ENCODE data around the gene FREY1. TPM values are rescaled to one million over a fixed set of nuclear protein-coding genes. Genes with fewer than 3 reads are reported as not detected.

FREY1 gene
- total RNA-seq, 1 donor from 2014 or later, result 0.40 TPM

DNA sequence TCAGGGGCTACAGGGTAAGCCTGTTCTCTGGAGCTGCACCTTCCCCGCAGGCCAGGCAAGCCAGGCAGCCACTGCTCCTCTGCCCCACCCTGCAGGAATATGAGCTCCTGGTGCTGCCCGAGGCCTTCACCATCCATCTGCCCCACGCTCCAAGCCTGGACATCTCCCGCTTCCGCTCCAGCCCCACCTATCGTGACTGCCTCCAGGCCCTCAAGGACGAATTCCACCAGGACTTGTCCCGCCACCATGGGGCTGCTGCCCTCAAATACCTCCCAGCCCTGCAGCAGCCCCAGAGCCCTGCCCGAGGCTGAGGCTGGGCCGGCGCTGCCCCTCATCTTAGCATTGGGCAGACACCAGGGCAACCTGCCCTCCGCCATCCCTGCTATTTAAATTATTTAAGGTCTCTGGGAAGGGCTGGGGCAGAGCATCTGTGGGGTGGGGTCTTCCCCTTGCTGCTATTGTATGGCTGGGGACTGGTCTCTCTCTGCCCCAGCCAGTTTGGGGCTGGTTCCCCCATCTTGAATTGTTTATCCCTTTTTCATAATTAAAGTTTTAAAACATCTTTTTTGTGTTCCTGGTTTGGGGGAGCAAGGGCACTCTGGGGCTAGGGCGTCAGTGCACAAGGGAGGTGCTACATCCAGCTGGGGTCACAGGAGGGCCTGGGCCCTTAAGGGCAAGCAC lies 21.6 kb upstream of the FREY1 start:
- DNase-seq (ENCODE audit: low read depth, low spot score), result no peak

DNA sequence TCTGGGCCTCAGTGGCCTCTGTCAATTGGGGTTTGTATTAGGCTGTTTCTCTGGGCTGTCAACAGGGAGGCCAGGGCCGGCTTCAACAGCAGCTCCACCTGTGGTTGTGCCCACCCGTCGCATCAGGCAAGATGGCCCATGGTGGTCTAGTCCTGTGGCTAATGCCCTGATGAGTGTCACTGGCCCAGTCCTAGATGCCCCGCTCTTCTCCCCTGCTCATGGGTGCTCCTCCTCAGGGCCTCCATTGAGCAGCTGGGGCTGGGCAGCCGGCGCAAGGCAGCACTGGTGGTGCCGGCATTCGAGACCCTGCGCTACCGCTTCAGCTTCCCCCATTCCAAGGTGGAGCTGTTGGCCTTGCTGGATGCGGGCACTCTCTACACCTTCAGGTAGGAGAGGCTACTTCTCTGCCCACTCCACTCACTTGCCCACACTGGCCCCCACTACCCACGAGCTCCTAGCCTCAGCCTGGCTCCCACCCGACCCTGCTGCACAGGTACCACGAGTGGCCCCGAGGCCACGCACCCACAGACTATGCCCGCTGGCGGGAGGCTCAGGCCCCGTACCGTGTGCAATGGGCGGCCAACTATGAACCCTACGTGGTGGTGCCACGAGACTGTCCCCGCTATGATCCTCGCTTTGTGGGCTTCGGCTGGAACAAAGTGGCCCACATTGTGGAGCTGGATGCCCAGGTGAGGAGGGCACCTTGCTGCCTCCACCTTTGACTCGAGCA lies 20.8 kb upstream of the FREY1 start:
- DNase-seq (ENCODE audit: low read depth, low spot score), result no peak

DNA sequence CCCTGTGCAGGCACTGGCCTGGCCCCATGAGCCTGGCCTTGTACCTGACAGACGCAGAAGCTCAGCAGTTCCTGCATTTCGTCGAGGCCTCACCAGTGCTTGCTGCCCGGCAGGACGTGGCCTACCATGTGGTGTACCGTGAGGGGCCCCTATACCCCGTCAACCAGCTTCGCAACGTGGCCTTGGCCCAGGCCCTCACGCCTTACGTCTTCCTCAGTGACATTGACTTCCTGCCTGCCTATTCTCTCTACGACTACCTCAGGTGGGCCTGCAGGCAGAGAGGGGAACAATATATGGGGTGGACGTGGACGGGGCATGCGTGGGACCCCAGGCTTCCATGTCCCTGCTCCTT lies 20.2 kb upstream of the FREY1 start:
- DNase-seq (ENCODE audit: low read depth, low spot score), result no peak

DNA sequence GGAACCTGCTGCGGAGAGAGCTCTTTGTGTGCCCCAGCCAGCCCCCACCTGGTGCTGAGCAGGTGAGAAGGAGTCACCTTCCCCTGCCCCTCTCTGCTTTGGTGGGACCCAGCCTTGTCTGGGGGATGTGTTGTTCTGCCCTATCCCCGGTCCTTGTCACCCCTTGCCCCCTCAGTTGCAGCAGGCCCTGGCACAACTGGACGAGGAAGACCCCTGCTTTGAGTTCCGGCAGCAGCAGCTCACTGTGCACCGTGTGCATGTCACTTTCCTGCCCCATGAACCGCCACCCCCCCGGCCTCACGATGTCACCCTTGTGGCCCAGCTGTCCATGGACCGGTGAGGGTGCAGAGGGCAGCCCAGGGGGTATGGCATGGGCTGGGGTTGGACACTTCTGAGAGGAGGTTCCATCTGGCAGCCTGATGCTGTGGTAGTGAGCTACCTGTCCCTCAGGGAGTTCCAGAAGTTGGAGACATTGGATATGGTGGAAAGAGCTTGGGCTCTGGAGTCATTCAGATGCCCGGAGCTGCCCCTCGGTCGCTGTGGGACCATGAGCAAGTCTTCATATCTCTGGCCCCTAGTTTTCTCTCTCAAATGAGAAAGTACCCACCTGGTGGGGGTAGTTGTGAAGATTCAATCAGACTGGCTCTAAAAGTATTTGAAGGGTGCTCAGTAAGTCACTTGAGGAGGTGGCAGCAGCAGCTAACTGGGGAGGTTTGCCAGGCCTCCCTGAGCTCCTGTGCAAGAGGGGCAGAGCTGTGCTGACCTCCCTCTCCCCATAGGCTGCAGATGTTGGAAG lies 19.7 kb upstream of the FREY1 start:
- no peak for DNase-seq (ENCODE audit: low read depth, low spot score)

DNA sequence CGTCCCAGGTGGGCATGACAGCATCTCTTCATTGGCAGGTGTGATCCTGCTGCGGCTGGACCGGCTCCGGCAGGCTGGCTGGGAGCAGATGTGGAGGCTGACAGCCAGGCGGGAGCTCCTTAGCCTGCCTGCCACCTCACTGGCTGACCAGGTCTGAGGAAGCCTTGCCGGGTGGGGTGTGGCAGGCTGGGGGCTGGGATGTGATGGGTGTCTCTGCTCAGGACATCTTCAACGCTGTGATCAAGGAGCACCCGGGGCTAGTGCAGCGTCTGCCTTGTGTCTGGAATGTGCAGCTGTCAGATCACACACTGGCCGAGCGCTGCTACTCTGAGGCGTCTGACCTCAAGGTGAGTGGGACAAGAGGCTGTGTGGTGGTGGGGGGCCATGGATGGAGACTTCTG lies 18.9 kb upstream of the FREY1 start:
- DNase-seq (ENCODE audit: low read depth, low spot score), result no peak

DNA sequence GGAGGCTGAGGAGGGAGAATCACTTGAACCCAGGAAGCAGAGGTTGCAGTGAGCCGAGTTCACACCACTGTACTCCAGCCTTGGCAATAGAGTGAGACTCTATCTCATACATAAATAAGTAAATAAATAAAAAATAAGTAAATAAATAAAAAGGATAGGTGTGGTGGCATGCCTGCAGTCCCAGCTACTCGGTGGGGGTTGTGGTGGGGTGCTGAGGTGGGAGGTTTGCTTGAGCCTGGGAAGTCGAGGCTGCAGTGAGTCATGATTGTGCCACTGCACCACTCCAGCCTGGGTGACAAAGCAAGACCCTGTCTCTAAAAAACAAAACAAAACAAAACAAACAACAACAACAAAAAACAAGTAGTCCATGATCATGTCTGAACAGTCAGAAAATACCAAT lies 18.5 kb upstream of the FREY1 start:
- no peak for DNase-seq (ENCODE audit: low read depth, low spot score)

DNA sequence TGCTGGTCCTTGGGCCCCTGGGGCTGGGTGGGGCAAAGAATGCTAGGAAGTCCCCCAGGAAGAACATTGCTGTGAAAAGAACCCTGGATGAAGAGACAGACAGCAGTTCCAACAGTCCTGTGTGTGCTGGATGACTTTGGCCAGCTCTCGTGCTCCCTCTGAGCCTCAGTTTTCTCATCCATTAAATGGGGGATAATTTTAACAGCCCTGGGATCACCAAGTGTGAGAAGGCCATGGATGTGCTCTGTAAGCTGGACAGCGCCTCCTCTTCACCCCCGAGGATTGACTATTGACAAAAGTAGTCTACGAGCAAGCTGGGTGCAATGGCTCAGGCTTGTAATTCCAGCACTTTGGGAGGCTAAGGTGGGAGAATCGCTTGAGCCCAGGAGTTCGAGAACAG lies 17.9 kb upstream of the FREY1 start:
- no peak for DNase-seq (ENCODE audit: low read depth, low spot score)

DNA sequence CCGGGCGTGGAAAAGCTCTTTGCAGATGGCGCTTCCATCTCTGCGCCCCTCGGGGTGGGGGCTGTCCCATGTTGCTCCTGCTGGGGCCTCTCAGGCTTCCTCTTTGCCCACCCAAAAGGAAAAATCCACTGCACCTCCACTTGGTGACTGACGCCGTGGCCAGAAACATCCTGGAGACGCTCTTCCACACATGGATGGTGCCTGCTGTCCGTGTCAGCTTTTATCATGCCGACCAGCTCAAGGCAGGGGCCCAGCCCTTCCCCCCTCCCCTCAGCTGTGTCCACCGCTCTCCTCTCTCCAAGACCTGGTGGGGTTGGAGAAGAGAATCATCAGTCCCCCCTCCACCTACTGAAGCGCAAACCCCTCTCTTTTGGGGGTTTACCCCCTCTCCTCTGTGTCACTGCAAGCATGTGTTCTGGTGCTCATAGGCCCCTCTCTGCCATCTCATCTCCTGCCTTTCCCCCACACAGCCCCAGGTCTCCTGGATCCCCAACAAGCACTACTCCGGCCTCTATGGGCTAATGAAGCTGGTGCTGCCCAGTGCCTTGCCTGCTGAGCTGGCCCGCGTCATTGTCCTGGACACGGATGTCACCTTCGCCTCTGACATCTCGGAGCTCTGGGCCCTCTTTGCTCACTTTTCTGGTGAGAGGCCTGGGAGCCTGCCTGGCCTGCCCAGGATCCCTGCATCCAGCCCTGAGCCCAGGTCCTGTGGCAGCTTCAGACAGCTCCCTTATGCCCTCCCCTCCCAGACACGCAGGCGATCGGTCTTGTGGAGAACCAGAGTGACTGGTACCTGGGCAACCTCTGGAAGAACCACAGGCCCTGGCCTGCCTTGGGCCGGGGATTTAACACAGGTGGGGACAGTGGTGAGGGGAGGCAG lies 17.2 kb upstream of the FREY1 start:
- no peak for DNase-seq (ENCODE audit: low read depth, low spot score)

DNA sequence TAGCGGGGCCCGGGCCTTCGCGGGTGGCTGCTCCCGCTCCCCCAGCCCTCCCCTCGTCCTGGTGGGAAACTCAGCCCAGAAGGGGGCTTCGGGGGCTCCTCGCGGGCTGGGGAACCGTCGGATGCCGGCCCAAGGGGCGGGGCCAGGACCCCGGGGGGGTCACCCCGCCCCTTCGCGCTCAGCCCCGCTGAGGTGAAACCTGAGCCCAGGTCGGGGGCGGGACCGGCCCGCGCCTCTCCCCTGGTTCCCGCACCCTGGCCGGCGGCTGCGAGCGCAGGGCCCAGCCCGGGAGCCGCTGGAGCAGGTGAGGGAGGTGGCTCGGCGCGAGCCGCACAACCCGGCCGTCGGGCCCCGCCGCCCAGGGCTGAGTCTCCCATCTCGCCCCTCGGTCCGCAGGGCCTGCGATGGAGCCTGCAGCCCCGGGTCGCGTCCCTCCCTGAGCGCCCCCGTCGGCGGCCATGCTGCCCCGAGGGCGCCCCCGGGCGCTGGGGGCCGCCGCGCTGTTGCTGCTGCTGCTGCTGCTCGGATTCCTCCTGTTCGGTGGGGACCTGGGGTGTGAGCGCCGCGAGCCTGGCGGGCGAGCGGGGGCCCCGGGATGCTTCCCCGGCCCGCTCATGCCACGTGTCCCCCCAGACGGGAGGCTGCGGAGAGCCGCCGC lies 15.5 kb upstream of the FREY1 start, which contains the start of gene LARGE2:
Gene LARGE2 (plus strand): TSS at position 232 of the 658 bp plus-strand sequence. CDS start 227 bp downstream, at position 459.
- DNase-seq (ENCODE audit: low read depth, low spot score), result no peak

DNA sequence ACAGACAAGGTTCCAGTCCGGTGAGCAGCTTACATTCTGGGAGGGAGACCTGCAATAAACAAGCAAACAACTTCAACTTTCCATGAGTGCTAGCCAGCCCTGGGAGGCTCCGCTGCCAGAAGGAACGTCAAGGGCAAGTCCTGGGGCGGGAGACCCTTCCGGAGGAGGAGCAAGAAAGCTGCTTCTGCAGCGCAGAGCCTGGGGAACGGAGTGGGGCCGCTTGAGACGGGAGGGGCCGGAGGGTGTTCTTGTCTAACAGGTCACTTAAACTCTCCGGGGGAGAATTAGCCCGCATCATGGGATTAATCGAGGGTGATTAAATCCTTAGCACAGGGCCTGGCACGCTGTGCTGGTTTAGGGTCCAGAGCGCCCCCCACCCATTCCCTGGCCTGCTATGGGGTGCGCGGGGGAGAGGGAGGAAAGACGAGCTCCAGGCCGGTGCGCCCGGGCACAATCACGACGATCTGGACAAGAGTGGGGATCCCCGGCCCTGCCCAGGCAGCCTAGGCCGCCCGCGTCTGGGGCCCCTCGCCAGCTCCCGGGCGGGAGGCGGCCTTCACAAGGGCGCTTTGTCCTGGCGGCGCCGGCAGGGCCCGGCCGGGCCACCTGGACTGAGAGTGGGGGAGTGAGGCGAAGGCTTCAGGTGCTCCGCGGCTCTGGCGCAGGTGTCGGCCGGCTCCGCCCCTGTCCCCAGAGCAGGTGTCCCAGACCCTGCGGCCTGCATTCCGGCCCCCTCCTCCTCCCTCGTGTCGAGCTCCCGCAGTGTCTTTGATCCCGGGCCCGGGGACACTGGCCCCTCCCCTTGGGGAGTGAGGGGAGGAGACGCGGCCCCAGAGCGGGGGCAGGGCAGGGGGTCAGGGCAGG lies 14.7 kb upstream of the FREY1 start:
- no peak for DNase-seq (ENCODE audit: low read depth, low spot score)

DNA sequence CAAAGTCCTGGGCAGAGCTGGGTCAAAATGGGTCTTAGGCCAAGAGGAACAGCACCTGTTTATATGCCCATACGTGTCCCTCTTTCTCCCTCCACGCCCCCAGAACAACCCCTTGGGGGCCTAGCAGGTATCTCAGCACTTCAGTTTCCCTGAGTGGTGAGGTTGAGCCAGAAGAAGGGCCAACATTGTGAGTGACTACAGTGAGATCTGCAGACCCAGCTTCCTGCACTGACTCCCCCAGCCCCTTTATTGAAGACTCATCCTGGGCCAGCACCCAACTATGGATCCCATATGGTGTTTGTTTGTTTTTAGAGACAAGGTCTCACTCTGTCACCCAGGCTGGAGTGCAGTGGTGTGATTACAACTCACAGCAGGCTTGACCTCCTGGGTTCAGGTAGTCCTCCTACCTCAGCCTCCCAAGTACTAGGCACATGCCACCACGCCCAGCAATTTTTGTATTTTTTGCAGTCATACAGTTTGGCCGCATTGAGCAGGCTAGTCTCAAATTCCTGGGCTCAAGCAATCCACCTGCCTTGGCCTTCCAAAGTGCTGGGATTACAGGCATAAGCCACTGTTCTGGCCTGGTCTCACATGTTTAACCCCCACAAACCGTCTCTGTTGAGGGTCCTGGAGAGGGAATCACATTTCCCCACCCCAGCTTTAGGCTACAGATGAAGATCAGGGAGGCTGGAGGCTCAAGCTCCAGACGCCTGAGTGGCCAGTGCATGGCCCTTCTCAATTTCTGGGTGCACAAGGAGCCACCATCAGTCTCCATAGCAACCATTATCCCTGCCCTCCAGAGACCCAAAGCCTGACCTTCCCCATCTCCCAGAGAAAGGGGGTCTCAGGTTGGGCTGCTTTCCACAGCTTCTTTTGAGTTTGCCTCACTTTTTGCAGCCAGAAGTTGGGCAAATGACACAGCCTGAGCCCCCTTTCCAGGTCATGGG lies 13.7 kb upstream of the FREY1 start:
- no peak for DNase-seq (ENCODE audit: low read depth, low spot score)

DNA sequence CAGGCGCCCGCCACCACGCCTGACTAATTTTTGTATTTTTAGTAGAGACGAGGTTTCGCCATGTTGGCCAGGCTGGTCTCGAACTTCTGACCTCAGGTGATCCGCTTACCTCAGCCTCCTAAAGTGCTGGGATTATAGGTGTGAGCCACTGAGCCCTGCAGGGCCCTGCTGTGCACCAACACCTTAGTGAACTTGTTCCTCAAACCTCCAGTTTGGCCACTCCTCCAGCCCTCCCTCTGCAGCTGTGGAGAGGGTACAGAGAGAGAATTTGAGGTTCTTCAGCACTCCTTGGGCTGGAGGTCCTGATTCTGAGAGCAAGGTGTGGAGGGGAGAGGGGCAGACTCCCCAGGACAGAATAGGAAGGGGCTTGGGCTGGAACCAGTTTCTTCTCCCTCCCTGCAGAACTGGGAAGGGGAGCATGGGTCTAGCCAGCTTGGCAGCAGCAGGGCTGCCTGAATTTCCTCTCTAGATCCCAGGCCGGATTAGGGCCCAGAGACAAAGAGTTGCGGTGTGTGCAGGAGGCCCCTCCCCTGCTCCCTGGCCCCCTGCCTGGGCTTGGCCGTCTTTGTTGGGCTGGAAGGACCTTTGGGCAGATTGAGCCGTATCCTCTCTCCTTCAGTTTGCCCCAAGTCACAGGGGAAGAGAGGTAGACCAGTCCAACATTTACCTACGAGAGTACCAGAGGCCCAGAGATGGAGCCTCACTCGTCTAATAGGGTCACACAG lies 12.9 kb upstream of the FREY1 start:
- DNase-seq (ENCODE audit: low read depth, low spot score), result no peak

DNA sequence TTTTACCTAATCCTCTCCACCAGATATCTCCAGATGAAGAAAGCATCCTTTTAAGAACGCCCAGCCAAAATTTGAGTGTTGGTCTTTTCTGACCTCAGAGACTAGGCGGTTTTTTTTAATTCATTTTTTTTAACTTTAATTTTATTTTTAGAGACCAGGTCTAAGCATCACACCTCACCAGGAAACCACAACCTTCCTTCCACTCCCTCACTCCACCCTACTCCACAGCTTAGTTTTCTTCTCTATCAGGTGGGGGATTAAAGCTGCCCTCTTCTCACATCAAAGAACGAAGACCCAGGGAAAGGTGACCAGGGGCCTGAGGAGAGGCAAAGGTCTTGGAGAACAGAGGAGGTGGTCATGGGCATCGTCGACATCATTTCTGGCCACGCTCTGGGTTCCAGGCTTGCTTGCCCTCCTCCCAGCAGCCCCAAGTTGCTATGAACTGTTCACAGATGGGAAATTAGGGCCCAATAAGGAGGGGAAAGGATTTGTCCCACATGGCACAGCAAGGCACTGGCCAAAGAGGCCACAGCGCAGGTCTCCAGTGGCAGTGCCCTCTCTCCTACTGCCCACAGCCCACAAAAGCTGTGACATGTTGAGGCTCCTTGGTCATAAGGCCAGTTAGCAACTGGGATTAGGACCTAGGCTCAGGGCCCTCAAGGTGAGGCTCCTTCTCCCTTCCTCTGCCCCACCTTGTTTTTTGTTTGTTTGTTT lies 12.0 kb upstream of the FREY1 start:
- no peak for DNase-seq (ENCODE audit: low read depth, low spot score)

DNA sequence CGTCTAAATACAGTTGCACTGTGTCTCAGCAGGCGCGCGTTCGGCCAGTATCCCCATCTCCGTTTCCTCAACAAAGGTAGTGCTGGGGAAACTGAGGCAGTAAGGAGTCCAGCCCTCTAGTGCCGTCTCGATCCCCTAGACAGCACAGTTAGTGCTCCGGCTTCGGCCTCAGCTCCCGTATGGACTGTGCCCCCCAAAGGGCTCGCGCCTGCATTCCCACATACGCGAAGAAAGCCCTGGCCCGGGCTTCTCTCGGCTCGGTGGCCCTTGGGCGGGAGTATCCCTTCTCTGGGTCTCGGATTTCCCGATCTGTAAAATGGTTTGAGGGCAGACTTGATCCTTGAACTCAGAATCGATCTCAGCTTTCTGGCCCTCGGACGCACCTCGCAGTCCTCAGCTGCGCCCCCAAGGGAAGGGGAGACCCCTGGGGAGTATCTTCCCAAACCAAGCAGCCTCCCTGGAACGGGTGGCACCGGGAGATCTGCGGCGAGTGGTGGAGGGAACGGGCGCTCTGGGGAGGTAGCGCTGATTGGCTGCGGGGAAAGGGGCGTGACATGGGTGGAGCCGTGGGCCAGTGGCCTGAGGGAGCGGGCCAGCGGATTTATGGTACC lies 11.4 kb upstream of the FREY1 start:
- DNase-seq (ENCODE audit: low read depth, low spot score), result peak; percentile 30

DNA sequence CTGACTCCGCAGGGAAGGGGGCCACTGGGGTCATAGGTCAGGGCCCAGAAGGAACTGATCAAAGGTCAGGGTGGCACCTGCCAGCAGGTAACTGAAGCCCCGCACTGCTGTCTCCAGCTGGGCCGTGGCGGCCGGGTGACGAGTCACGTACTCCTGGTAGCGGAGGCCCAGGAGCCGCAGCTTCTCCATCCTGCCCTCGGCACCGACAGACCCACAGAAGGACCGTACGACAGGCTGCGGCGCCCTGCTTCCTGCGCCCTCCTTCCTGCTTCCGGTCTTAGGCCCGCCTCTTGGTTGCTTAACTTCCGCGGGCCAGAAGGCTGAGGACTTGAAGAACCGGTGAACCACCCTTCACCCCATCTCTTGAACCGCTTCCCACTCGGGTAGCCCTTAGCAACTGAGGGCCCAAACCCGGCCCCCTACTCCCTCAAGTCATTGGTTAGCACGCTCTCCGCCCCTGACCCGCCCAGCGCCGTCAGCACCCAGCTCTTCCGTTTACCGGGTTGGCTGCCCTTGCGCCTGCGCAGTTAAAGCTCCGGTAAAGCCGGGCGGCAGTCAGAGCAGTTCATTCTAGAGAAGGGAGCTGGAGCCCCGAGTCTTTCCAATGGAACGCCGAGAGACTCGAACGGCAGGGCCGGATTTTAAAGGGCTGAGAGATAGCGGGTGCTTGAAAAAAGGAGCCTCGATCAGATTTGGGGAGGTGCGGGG lies 10.7 kb upstream of the FREY1 start, which contains the start of gene PEX16:
Gene PEX16 (minus strand): TSS at position 255 of the 708 bp plus-strand sequence. CDS start 66 bp downstream, at position 189.
- peak; percentile 98 for DNase-seq (ENCODE audit: low read depth, low spot score)

DNA sequence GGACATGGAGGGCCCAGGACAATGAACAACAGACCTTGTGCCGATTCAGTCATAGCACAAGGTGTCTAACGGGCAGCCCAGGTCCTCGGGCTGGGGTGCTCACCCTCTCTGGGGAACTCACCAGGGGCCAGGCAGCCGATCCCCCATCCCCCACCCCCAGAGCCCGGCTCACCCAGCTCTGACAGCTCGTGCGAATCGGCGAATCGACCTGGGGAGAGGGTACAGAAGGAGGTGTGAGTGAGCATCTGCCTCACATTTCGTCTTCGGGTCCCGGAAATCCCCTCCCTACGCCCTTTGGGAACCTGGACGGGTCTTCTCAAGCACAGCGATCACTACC lies 10.2 kb upstream of the FREY1 start:
- no peak for DNase-seq (ENCODE audit: low read depth, low spot score)

All from pulmonary artery endothelial cell (primary cell).